ENCODE data around the gene CPXCR1.
"Not testable (repeated sequence)": the region's sequence is repeated elsewhere in the genome, so short reads cannot be mapped to it uniquely, and the experiment has no call there.

Gene CPXCR1

DNA sequence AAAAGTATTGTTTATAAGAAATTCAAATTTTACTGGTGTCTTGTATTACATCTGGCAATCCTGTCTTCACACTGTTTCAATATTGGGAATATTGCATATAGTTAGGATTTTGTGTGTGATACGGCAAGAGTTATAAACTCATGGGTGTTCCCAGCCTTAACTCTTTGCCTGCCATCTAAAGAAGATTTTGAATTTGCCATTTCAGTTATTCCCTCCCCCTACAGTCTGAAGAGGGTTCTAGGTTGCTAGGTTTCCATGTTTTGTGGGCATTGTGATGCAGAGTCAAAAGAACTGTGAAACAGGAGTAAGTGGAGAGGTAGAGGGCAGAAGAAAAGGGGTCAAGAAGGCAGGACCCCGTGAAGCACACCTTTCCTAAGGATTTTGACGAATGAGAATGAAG lies at the start of gene CPXCR1:
Gene CPXCR1, plus strand, starts transcription at position 301 of the 400 bp plus-strand sequence. CDS start 6,190 bp downstream, outside the sequence.
- FAIRE-seq: no peak

DNA sequence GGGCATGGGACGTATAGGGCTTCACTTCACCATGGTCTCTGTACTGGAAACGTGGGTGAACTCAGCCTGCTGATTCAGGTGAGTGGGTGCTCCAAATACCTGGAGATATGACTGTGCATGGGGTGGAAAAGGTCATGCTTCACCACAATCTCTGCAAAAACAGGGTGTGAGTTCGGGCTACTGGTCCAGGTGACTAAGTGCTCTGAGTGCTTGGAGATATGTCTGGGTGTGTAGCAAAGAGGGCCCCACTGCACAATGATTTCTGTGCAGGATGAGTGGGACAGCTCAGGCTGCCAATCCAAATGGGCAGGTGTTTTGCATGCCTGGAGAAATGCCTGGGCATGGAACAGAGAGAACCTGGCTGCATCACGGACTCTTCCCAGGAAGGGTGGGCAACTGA lies 11.2 kb upstream of the CPXCR1 start:
- FAIRE-seq: no peak

DNA sequence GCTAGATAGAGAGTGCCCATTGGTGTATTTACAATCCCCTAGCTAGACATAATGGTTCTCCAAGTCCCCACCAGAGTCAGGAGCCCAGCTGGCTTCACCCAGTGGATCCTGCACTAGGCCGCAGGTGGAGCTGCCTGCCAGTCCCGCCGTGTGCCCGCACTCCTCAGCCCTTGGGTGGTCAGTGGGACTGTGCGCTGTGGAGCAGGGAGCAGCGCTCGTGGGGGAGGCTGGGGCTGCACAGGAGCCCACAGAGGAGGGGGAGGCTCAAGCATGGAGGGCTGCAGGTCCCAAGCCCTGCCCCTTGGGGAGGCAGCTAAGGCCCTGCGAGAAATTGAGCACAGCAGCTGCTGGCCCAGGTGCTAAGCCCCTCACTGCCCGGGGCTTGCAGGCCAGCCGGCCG lies 810 bp upstream of the CPXCR1 start:
- FAIRE-seq: not testable (repeated sequence)

DNA sequence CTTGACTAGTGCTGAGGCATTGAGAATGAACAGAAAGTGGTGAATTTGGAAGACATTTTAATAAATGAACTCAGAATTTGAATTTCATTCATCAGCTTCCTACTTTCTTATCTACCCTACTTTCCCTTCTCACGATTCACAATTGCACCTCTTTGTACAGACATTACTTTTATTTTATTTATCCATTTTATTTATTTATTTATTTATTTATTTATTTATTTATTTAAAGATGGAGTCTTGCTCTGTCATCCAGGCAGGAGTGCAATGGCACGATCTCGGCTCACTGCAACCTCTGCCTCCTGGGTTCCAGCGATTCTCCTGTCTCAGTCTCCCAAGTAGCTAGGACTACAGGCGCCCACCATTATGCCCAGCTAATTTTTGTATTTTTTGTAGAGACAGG lies 5.3 kb downstream of the CPXCR1 start:
- FAIRE-seq: not testable (repeated sequence)

DNA sequence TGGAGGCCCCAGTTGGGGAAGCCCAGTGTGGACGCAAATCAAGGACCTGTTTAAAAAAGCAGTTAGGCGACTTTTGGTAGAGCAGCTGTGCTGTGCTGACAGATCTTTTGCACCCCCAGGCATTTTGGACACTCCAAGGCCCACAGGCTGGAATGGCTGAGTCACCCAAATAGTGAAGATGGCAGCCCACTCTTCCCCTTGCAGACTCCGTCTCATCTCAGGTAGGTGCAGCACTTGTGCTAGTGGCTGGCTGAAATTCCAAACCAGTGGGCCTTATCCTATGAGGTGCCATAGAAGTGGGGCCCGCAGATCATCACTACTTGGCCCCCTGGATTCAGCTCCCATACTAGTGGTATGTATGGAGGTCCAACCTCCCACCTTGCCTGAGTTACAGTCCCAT lies 42.8 kb downstream of the CPXCR1 start:
- FAIRE-seq: no peak
